ENCODE measurements around the gene XXYLT1. TPM values are rescaled to one million over a fixed set of nuclear protein-coding genes. Genes with fewer than 3 reads are reported as not detected.

The XXYLT1 gene
- total and polyA plus RNA-seq, 2 donors from 2014 or later: 5.7 to 10.7 TPM

DNA sequence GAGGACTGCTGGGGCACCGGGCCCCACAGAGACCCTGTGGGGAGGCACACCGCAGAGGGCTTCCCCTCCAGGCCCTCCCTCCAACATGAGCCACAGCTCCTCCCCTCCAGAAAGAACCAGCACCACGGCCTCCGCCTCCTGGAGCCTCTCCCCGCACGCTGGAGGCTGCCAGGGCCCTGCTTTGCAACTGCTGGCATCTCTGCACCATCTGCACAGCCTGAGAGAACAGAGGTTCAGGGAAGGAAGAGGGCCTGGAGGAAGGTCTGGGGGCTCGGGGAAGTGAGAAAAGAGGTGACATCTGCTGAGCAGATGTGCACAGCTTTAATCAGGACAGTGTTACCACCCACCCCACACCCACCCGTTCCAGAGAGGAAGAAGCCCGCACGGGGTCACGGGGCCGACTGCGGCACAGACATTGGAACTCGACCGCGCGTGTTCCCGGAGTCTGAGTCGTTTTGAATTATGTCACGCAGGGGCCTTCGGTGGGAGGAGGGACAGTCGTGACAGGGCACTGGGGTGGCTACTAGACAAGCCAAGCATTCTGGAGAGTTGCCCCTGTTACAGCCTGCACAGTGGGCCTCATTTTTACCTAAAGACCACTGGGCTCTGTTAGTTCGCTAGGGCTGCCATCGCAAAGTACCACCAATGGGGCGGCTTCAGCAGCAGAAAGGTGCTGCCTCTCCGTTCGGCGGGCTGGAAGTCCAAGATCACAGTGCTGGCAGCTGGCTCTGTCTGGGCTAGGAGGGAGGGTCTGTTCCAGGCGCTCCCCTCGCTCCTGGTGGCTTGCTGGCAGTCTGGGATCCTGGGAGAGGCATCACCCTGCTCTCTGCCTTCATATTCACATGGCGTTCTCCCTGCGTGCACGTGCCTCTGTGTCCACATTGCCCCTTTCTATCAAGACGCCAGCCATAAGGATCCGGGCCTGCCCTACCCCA is 194.8 kb downstream of the XXYLT1 start:
- H3K27ac ChIP-seq (ENCODE audit: low read depth in 2 of 2, low read length in 2 of 2): no peak overlapping the region
- no peaks in the 10 kb centered on the region for H3K9me3 ChIP-seq (ENCODE audit: control insufficient read depth in 2 of 3, insufficient read depth in 1 of 3, low read length in 3 of 3)
- TF ChIP-seq, protein P1, sequence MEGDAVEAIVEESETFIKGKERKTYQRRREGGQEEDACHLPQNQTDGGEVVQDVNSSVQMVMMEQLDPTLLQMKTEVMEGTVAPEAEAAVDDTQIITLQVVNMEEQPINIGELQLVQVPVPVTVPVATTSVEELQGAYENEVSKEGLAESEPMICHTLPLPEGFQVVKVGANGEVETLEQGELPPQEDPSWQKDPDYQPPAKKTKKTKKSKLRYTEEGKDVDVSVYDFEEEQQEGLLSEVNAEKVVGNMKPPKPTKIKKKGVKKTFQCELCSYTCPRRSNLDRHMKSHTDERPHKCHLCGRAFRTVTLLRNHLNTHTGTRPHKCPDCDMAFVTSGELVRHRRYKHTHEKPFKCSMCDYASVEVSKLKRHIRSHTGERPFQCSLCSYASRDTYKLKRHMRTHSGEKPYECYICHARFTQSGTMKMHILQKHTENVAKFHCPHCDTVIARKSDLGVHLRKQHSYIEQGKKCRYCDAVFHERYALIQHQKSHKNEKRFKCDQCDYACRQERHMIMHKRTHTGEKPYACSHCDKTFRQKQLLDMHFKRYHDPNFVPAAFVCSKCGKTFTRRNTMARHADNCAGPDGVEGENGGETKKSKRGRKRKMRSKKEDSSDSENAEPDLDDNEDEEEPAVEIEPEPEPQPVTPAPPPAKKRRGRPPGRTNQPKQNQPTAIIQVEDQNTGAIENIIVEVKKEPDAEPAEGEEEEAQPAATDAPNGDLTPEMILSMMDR (IDR thresholded peaks at IDR 0.05; ENCODE audit: borderline replicate concordance, extremely low read depth, insufficient read depth): no peak
- H3K36me3 ChIP-seq (ENCODE audit: control insufficient read depth in 2 of 3, insufficient read depth in 3 of 3, low read length in 3 of 3): no peaks in the 10 kb centered on the region
- peaks cover 0 to 11% (median 10%) of the 10 kb centered on the region in 3 donors for H3K4me1 ChIP-seq (ENCODE audit: control insufficient read depth in 2 of 3, insufficient read depth in 2 of 3, low read depth in 1 of 3, low read length in 3 of 3)
- H3K4me3 ChIP-seq (ENCODE audit: low read length in 3 of 3): no peak overlapping the region
- H3K9ac ChIP-seq (ENCODE audit: low read length in 3 of 3): no peak overlapping the region
- DNase-seq (peak in 1 of 5 donors; percentile 61), FAIRE-seq (no peak)
- H3K27me3 ChIP-seq (ENCODE audit: control insufficient read depth, insufficient read depth, low read length): no peaks in the 10 kb centered on the region
- intact Hi-C loops (cut with DNase I): no loop called here

DNA sequence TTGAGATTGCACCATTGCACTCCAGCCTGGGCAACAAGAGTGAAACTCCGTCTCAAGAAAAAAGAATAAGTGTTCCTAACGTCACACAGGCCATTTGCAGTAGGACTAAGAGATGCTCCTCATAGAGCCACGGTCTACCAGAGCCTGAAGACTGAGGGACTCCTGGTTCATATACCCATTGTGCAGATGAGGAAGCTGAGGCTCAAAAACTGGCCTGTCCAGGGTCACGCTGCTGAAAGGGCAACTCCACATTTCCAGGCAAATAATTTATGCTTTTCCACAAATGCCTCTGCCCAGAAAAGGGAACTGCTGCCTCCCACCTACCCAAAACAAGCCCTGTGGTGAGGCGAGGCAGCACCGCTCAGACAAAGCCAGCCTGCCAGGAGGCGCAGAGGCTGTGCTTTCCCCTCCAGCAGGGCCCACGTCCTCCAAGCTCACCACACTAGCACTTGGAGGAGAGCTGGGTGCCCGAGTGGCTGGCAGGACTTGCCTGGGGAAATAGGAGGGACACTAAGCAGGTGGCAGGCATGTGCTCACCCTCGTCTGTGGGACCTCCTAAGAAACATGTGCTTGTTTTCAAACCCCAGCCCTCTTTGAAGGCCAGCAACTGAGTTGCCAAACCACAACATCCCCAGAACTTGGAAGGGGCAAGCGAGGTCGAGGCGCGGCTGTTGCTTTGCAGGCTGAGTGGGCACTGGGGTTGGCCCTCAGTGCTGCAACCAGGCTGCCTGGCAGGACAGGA is 195.6 kb downstream of the XXYLT1 start:
- H3K9me3 ChIP-seq (ENCODE audit: control insufficient read depth in 2 of 3, insufficient read depth in 1 of 3, low read length in 3 of 3): no peaks in the 10 kb centered on the region
- H3K9ac ChIP-seq (ENCODE audit: low read length in 3 of 3): no peak overlapping the region
- H3K27me3 ChIP-seq (ENCODE audit: control insufficient read depth, insufficient read depth, low read length): no peaks in the 10 kb centered on the region
- H3K36me3 ChIP-seq (ENCODE audit: control insufficient read depth in 2 of 3, insufficient read depth in 3 of 3, low read length in 3 of 3): no peaks in the 10 kb centered on the region
- H3K4me1 ChIP-seq (ENCODE audit: control insufficient read depth in 2 of 3, insufficient read depth in 2 of 3, low read depth in 1 of 3, low read length in 3 of 3): peaks cover 0 to 5% (median 4%) of the 10 kb centered on the region in 3 donors
- peak in 1 of 5 donors; percentile 52 for DNase-seq
- no peak for FAIRE-seq
- TF ChIP-seq, protein P1 (IDR thresholded peaks at IDR 0.05; ENCODE audit: borderline replicate concordance, extremely low read depth, insufficient read depth): no peak
- intact Hi-C loops (cut with DNase I): no loop called here
- H3K27ac ChIP-seq (ENCODE audit: low read depth in 2 of 2, low read length in 2 of 2): no peak overlapping the region
- no peak overlapping the region for H3K4me3 ChIP-seq (ENCODE audit: low read length in 3 of 3)

DNA sequence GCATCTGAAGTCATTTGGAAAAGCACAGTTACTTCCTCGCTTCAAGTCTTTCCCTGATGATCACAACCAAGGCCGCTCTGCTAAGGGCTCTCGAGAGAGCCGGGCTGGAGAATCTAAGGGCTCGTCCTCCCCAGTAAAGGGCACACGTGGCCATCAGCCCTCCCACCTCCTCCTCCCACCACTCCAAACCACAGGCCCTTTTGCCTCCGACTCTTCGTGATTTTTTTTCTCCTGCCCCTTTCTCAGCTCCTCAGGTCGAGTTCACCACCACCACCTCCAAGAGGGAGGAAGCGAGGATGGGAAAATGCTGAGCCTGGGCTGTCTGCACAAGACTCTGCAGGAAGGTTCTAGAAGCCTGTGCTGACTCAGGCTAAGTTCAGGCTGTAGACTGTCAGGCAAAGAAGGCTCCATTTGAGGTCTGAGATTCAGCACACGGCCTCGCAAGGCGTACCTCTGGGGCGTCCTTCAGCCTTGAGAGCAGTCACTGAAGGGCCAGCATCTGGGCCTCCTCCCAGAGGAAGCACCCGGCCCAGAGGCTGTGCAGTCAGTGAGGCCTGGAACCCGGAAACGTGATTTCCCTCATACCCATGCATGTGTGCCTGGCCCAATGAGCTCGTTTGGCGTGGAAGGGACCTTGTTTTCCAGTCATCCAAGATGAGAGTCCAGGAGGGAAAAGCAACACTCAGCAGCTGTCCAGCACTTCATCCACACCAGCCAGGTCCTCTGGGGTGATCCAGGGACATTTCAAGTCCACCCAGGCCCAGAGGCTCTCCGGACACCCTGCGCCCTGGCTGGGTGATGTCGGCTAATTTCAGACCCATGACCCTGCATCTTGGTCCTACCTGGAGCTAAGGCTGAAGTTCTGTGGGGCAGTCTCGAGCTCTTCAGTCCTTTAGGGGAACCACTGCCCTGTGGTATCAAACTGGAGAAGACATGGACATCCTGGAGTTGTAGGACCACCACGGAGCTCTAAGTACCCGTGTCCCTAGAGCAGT is 196.8 kb downstream of the XXYLT1 start:
- intact Hi-C loops (cut with DNase I): no loop called here
- no peak overlapping the region for H3K27ac ChIP-seq (ENCODE audit: low read depth in 2 of 2, low read length in 2 of 2)
- H3K4me3 ChIP-seq (ENCODE audit: low read length in 3 of 3): no peak overlapping the region
- H3K9ac ChIP-seq (ENCODE audit: low read length in 3 of 3): no peak overlapping the region
- DNase-seq: peak in 1 of 5 donors; percentile 45
- H3K4me1 ChIP-seq (ENCODE audit: control insufficient read depth in 2 of 3, insufficient read depth in 2 of 3, low read depth in 1 of 3, low read length in 3 of 3): no peaks in the 10 kb centered on the region
- no peaks in the 10 kb centered on the region for H3K27me3 ChIP-seq (ENCODE audit: control insufficient read depth, insufficient read depth, low read length)
- TF ChIP-seq, protein P1 (IDR thresholded peaks at IDR 0.05; ENCODE audit: borderline replicate concordance, extremely low read depth, insufficient read depth): no peak
- no peak for FAIRE-seq
- H3K36me3 ChIP-seq (ENCODE audit: control insufficient read depth in 2 of 3, insufficient read depth in 3 of 3, low read length in 3 of 3): peaks cover 0 to 2% (median 0%) of the 10 kb centered on the region in 3 donors
- no peaks in the 10 kb centered on the region for H3K9me3 ChIP-seq (ENCODE audit: control insufficient read depth in 2 of 3, insufficient read depth in 1 of 3, low read length in 3 of 3)
